Left lung (tissue), 10 donors: ENCODE measurements around the gene CYSRT1. TPM values are rescaled to one million over a fixed set of nuclear protein-coding genes. Genes with fewer than 3 reads are reported as not detected.

Experiments used
- ATAC-seq: fragments of 200-7000 bp; cut with Tn5 transposase; one replicate; pipeline ENCODE4 v1.9.1; 2020; ENCODE audit warnings: moderate library complexity
- DNase-seq, 4 donors: peaks; one replicate each; pipeline ENCODE4 v3.0.0-alpha.2; 2013 to 2020
- H3K27ac ChIP-seq, 2 donors: fragments of 200-600 bp; sonication (generic) in 1 of 2; one replicate each; pipeline versions ENCODE4 v1.5.0 to v1.8.0; 2020 to 2021
- H3K27me3 ChIP-seq, 2 donors: fragments of 200-600 bp; sonication (generic) in 1 of 2; one replicate each; pipeline versions ENCODE4 v1.5.0 to v1.8.0; 2020 to 2021
- H3K36me3 ChIP-seq, 2 donors: fragments of 200-600 bp; sonication (generic) in 1 of 2; one replicate each; pipeline versions ENCODE4 v1.5.0 to v1.8.0; 2020 to 2021
- H3K4me1 ChIP-seq, 2 donors: fragments of 200-600 bp; one replicate each; pipeline ENCODE4 v1.8.0; 2021
- H3K4me3 ChIP-seq, 2 donors: fragments of 200-600 bp; sonication (generic) in 1 of 2; one replicate each; pipeline versions ENCODE4 v1.5.0 to v1.8.0; 2020 to 2021; ENCODE audit warnings: mild to moderate bottlenecking in 1 of 2
- H3K9me3 ChIP-seq, 2 donors: fragments of 200-600 bp; sonication (generic) in 1 of 2; one replicate each; pipeline versions ENCODE4 v1.5.0 to v1.8.0; 2020 to 2021
- CTCF ChIP-seq, 2 donors: fragments of 200-600 bp; sonication (generic) in 1 of 2; IDR thresholded peaks; one replicate each; pipeline versions ENCODE4 v1.5.0 to v1.8.0; 2021; ENCODE audit warnings: antibody characterized with exemption in 2 of 2
- intact Hi-C, 2 donors: fragments of 100-400 bp; cut with DNase I; formaldehyde crosslinking; loops; one replicate each; pipeline versions ENCODE4 v1.11.2 to v1.14.2; 2022
- polyA plus RNA-seq, 6 donors: library from polyadenylated mRNA; unstranded; fragments of 120-200 nt; gene quantifications; one replicate each; pipeline ENCODE4 v1.2.1, GENCODE V29; 2013; ENCODE audit not compliant: insufficient read length in 6 of 6
- total RNA-seq, 2 donors: library from RNA; stranded (reverse); fragmentation: NEBNext Ultra II Directional; extraction: Animal tissue kit (Norgen Biotek cat#: 25700); gene quantifications; one replicate each; pipeline ENCODE4 v1.2.1, GENCODE V29; 2021
- donor health status: DM: no; HTN: yes; CAD: no.
- donor health status: DM: no; HTN: no; CAD: no.

CYSRT1 gene
- total and polyA plus RNA-seq, 8 donors: 0.44 to 3.7 (median 2.3) TPM

GRCh38 chr9:137199411-137200121, 25.4 kb upstream of the CYSRT1 start:
- H3K4me1 ChIP-seq: peaks cover 21 to 75% of the 10 kb centered on the region in 2 donors
- peak overlapping the region in 1 of 2 donors; percentile 31 for H3K27ac ChIP-seq

GRCh38 chr9:137200311-137201204, 24.4 kb upstream of the CYSRT1 start, which contains the start of gene TPRN:
TSS of gene TPRN (minus strand) at chr9:137200741. CDS start at chr9:137200711, 30 bp downstream.
- H3K9me3 ChIP-seq: no peaks in the 10 kb centered on the region
- intact Hi-C loops: no loop called here
- DNase-seq (peak; percentile 97 to 99 (median 98)), ATAC-seq (peak; percentile 95)
- H3K27ac ChIP-seq: peak within 1 kb of the TSS; percentile 82 to 92
- no peak for TF ChIP-seq CTCF (IDR thresholded peaks at IDR 0.05)
- peaks cover 25 to 74% of the 10 kb centered on the region in 2 donors for H3K4me1 ChIP-seq
- H3K36me3 ChIP-seq: no peaks in the 10 kb centered on the region
- H3K27me3 ChIP-seq: peaks cover 0 to 5% of the 10 kb centered on the region in 2 donors
- peak within 1 kb of the TSS; percentile 55 to 74 for H3K4me3 ChIP-seq

More at GRCh38 chr9:137199411-137200121, 25.4 kb upstream of the CYSRT1 start:
- H3K9me3 ChIP-seq: no peaks in the 10 kb centered on the region
- DNase-seq: no peak
- peaks cover 0 to 5% of the 10 kb centered on the region in 2 donors for H3K27me3 ChIP-seq
- no peak for ATAC-seq
- H3K4me3 ChIP-seq: peak overlapping the region; percentile 41 to 55
- no peak for TF ChIP-seq CTCF (IDR thresholded peaks at IDR 0.05)
- intact Hi-C loops: no loop called here
- H3K36me3 ChIP-seq: no peaks in the 10 kb centered on the region

- H3K27me3 ChIP-seq: peaks cover 0 to 5% of the 10 kb centered on the region in 2 donors
- peak overlapping the region; percentile 82 to 92 for H3K27ac ChIP-seq
- intact Hi-C loops: no loop called here
- peak overlapping the region; percentile 55 to 74 for H3K4me3 ChIP-seq
- ATAC-seq (no peak), DNase-seq (no peak)
- no peaks in the 10 kb centered on the region for H3K36me3 ChIP-seq
- H3K4me1 ChIP-seq: peaks cover 30 to 80% of the 10 kb centered on the region in 2 donors
- no peak for TF ChIP-seq CTCF (IDR thresholded peaks at IDR 0.05)
- no peaks in the 10 kb centered on the region for H3K9me3 ChIP-seq
These were observed 23.6 kb upstream of the CYSRT1 start for GRCh38 chr9:137201205-137201868.

GRCh38 chr9:137202966-137203365, 22.0 kb upstream of the CYSRT1 start:
- H3K27ac ChIP-seq: no peak overlapping the region
- peaks cover 33 to 81% of the 10 kb centered on the region in 2 donors for H3K4me1 ChIP-seq
- no peak for TF ChIP-seq CTCF (IDR thresholded peaks at IDR 0.05)
- intact Hi-C loops: no loop called here
- peaks cover 0 to 6% of the 10 kb centered on the region in 2 donors for H3K36me3 ChIP-seq
- ATAC-seq (no peak), DNase-seq (no peak)
- no peak overlapping the region for H3K4me3 ChIP-seq
- H3K9me3 ChIP-seq: no peaks in the 10 kb centered on the region
- H3K27me3 ChIP-seq: peaks cover 0 to 5% of the 10 kb centered on the region in 2 donors
